DND-41 (cell line): Measurements from ENCODE around the gene RPRD2.
"Not testable (repeated sequence)": the region's sequence is repeated elsewhere in the genome, so short reads cannot be mapped to it uniquely, and the experiment has no call there.

ENCODE experiments used
- ATAC-seq: fragments of 200-7000 bp; cut with Tn5 transposase; 3 replicates; pipeline ENCODE4 v1.9.1; 2021; ENCODE audit warnings: low read depth; ENCODE audit not compliant: insufficient read depth
- DNase-seq: peaks from one replicate; pipeline ENCODE4 v3.0.0-alpha.2; 2020
- H2AFZ ChIP-seq: 2 replicates; pipeline ENCODE4 v1.6.0; 2012; ENCODE audit warnings: low read depth, low read length
- H3K27ac ChIP-seq: 2 replicates; pipeline ENCODE4 v1.5.1; 2012; ENCODE audit warnings: low read length, inconsistent platforms
- H3K27me3 ChIP-seq: fragments of 200-600 bp; sonication (generic); 2 replicates; pipeline ENCODE4 v1.6.0; 2012; ENCODE audit warnings: low read length, mild to moderate bottlenecking, inconsistent platforms; ENCODE audit not compliant: insufficient read depth, poor library complexity
- H3K36me3 ChIP-seq: 2 replicates; pipeline ENCODE4 v1.5.1; 2012; ENCODE audit warnings: low read length, inconsistent platforms; ENCODE audit not compliant: insufficient read depth
- H3K4me1 ChIP-seq: 2 replicates; pipeline ENCODE4 v1.5.1; 2012; ENCODE audit warnings: mild to moderate bottlenecking, low read length; ENCODE audit not compliant: insufficient read depth
- H3K4me2 ChIP-seq: 2 replicates; pipeline ENCODE4 v1.6.0; 2012; ENCODE audit warnings: mild to moderate bottlenecking, moderate library complexity, low read length, inconsistent platforms; ENCODE audit not compliant: insufficient read depth
- H3K4me3 ChIP-seq, 2 experiments: fragments of 200-600 bp in 1 of 2; shearing (Covaris generic) in 1 of 2; 2 replicates each; pipeline ENCODE4 v1.5.1; 2012 to 2016; ENCODE audit warnings: inconsistent platforms in 2 of 2, low read length in 2 of 2, mild to moderate bottlenecking in 2 of 2, low read depth in 1 of 2, moderate library complexity in 1 of 2
- H3K79me2 ChIP-seq: 2 replicates; pipeline ENCODE4 v1.6.0; 2012; ENCODE audit warnings: low read length, inconsistent platforms; ENCODE audit not compliant: insufficient read depth
- H3K9ac ChIP-seq: 2 replicates; pipeline ENCODE4 v1.6.0; 2012; ENCODE audit warnings: low read depth, mild to moderate bottlenecking, inconsistent platforms, low read length, moderate library complexity
- H3K9me3 ChIP-seq: 2 replicates; pipeline ENCODE4 v1.5.1; 2012; ENCODE audit warnings: low read length, moderate library complexity, mild to moderate bottlenecking, inconsistent platforms; ENCODE audit not compliant: insufficient read depth, severe bottlenecking
- H4K20me1 ChIP-seq: 2 replicates; pipeline ENCODE4 v1.6.0; 2012; ENCODE audit warnings: low read length; ENCODE audit not compliant: insufficient read depth
- CTCF ChIP-seq: IDR thresholded peaks from 2 replicates; pipeline ENCODE4 v1.5.1; 2012; ENCODE audit warnings: borderline replicate concordance, low read length, moderate library complexity, mild to moderate bottlenecking; ENCODE audit not compliant: poor library complexity, severe bottlenecking; ENCODE audit errors: extremely low read depth
- EZH2 ChIP-seq: IDR thresholded peaks from 3 replicates; pipeline ENCODE4 v1.6.1; 2012; ENCODE audit warnings: borderline replicate concordance, low read depth, mild to moderate bottlenecking, moderate library complexity, low read length, inconsistent platforms; ENCODE audit not compliant: severe bottlenecking

RPRD2 gene

GRCh38 chr1:150388241-150388640 lies 24.3 kb downstream of the RPRD2 start:
- H3K9ac ChIP-seq: no peak overlapping the region
- ATAC-seq: no peak
- H3K4me1 ChIP-seq: no peaks in the 10 kb centered on the region

GRCh38 chr1:150389650-150390049 lies 25.7 kb downstream of the RPRD2 start:
- TF ChIP-seq EZH2: no peak
- no peak for TF ChIP-seq CTCF
- peaks cover 49% of the 10 kb centered on the region for H4K20me1 ChIP-seq
- peaks cover 99% of the 10 kb centered on the region for H3K79me2 ChIP-seq

More at GRCh38 chr1:150388241-150388640, 24.3 kb downstream of the RPRD2 start:
- Histone ChIP-seq H3K36me3 (peaks cover 6% of the 10 kb centered on the region), H3K4me3 (no peak overlapping the region), H3K9me3 (no peaks in the 10 kb centered on the region), H4K20me1 (peaks cover 46% of the 10 kb centered on the region), H2AFZ (no peak overlapping the region), H3K4me2 (no peak overlapping the region), H3K79me2 (peaks cover 99% of the 10 kb centered on the region), H3K27me3 (no peaks in the 10 kb centered on the region), H3K27ac (no peak overlapping the region)
- DNase-seq: no peak
- no peak for TF ChIP-seq CTCF
- no peak for TF ChIP-seq EZH2

DNA sequence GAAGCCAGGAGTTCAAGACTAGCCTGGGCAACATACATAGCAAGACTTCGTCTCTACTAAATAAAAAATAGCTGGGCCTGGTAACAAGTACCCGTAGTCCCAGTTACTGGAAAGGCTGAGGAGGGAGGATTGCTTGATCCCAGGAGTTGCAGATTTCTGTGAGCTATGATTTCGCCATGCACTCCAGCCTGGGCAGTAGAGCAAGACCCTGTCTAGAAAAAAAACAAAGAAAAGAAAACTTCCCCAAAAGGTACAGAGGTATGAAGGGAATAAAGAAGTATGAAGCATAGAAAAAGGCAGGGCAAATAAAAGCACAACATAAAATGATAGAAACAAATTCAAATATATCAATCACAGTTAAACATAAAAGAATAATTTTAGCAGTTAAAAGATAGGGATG lies 28.7 kb downstream of the RPRD2 start:
- Histone ChIP-seq H3K4me3 (no peak overlapping the region), H3K79me2 (peaks cover 99% of the 10 kb centered on the region)
- TF ChIP-seq CTCF (no peak), EZH2 (no peak)

More at GRCh38 chr1:150389650-150390049, 25.7 kb downstream of the RPRD2 start:
- Histone ChIP-seq H3K4me1 (no peaks in the 10 kb centered on the region), H3K27me3 (no peaks in the 10 kb centered on the region), H2AFZ (no peak overlapping the region), H3K9me3 (no peaks in the 10 kb centered on the region), H3K36me3 (peaks cover 6% of the 10 kb centered on the region), H3K4me2 (no peak overlapping the region), H3K4me3 (no peak overlapping the region), H3K9ac (no peak overlapping the region), H3K27ac (no peak overlapping the region)
- DNase-seq (no peak), ATAC-seq (no peak)

GRCh38 chr1:150395115-150395514 lies 31.2 kb downstream of the RPRD2 start:
- DNase-seq, H3K36me3 ChIP-seq, ATAC-seq, H2AFZ ChIP-seq, H3K4me2 ChIP-seq, H3K9me3 ChIP-seq, H3K27ac ChIP-seq, H3K27me3 ChIP-seq, H3K9ac ChIP-seq, H3K4me1 ChIP-seq, H3K4me3 ChIP-seq: not testable (repeated sequence)
- Histone ChIP-seq H3K79me2 (peaks cover 96% of the 10 kb centered on the region), H4K20me1 (peaks cover 46% of the 10 kb centered on the region)

More for the DNA sequence above, 28.7 kb downstream of the RPRD2 start:
- no peak overlapping the region for H2AFZ ChIP-seq
- no peaks in the 10 kb centered on the region for H3K4me1 ChIP-seq
- no peaks in the 10 kb centered on the region for H3K27me3 ChIP-seq
- DNase-seq (no peak), ATAC-seq (no peak)
- H3K4me2 ChIP-seq: no peak overlapping the region
- peaks cover 50% of the 10 kb centered on the region for H4K20me1 ChIP-seq
- no peaks in the 10 kb centered on the region for H3K9me3 ChIP-seq
- H3K36me3 ChIP-seq: peaks cover 10% of the 10 kb centered on the region
- no peak overlapping the region for H3K9ac ChIP-seq
- no peak overlapping the region for H3K27ac ChIP-seq
